Thoracic aorta (tissue), 2 donors: ENCODE data around the gene SLC1A7. TPM values are rescaled to one million over a fixed set of nuclear protein-coding genes. Genes with fewer than 3 reads are reported as not detected.

Experiments
- ATAC-seq: fragments of 150-250 bp; one replicate; pipeline ENCODE4 v1.8.0; 2017; ENCODE audit warnings: low read depth; ENCODE audit not compliant: insufficient number of reproducible peaks, low FRiP score
- DNase-seq: peaks from one replicate; pipeline ENCODE4 v3.0.0-alpha.2; 2020; ENCODE audit warnings: low spot score
- H3K27ac ChIP-seq, 2 donors: fragments of 200-600 bp; sonication (generic); 1 replicate in 1 of 2; 2 replicates in 1 of 2; pipeline ENCODE4 v1.5.1; 2016; ENCODE audit warnings: mild to moderate bottlenecking in 2 of 2, moderate library complexity in 2 of 2
- H3K27me3 ChIP-seq: fragments of 200-600 bp; sonication (generic); replicated peaks from 2 replicates; pipeline ENCODE4 v1.6.0; 2016; ENCODE audit warnings: mild to moderate bottlenecking; ENCODE audit not compliant: insufficient read depth
- H3K36me3 ChIP-seq: fragments of 200-600 bp; sonication (generic); one replicate; pipeline ENCODE4 v1.5.1; 2016
- H3K4me1 ChIP-seq, 2 donors: fragments of 200-600 bp; sonication (generic); 1 replicate in 1 of 2; 2 replicates in 1 of 2; pipeline versions ENCODE4 v1.5.1 to v1.6.0; 2016; ENCODE audit warnings: low read depth in 2 of 2, mild to moderate bottlenecking in 1 of 2; ENCODE audit not compliant: control insufficient read depth in 1 of 2
- H3K4me3 ChIP-seq: fragments of 200-600 bp; sonication (generic); 2 replicates; pipeline ENCODE4 v1.5.1; 2016; ENCODE audit warnings: mild to moderate bottlenecking
- H3K9me3 ChIP-seq: fragments of 200-600 bp; sonication (generic); 2 replicates; pipeline ENCODE4 v1.5.1; 2016
- CTCF ChIP-seq: fragments of 200-600 bp; sonication (generic); IDR thresholded peaks from one replicate; pipeline ENCODE4 v1.5.1; 2019; ENCODE audit warnings: antibody characterized with exemption
- total RNA-seq, 2 donors: library from RNA; depleted of rRNA; stranded (reverse); fragments of >200 nt; gene quantifications; one replicate each; pipeline versions ENCODE4 v1.1.0 to v1.2.3, GENCODE V29; 2016

The SLC1A7 gene
- total RNA-seq, 2 donors from 2014 or later, result 0.42 to 3.0 TPM

- no peak for TF ChIP-seq CTCF
- Histone ChIP-seq H3K9me3 (no peaks in the 10 kb centered on the region), H3K4me1 (no peaks in the 10 kb centered on the region), H3K27ac (no peak overlapping the region), H3K27me3 (no peaks in the 10 kb centered on the region), H3K4me3 (no peak overlapping the region), H3K36me3 (no peaks in the 10 kb centered on the region)
- ATAC-seq (no peak), DNase-seq (no peak)
Observed at GRCh38 chr1:53071915-53072314, 70.5 kb downstream of the SLC1A7 start.

- H3K9me3 ChIP-seq, result no peaks in the 10 kb centered on the region
- DNase-seq, result no peak
Observed at GRCh38 chr1:53071167-53071865, 71.1 kb downstream of the SLC1A7 start.

GRCh38 chr1:53070621-53071020 is 71.8 kb downstream of the SLC1A7 start:
- Histone ChIP-seq H3K36me3 (no peaks in the 10 kb centered on the region), H3K4me1 (no peaks in the 10 kb centered on the region), H3K9me3 (no peaks in the 10 kb centered on the region), H3K27ac (no peak overlapping the region), H3K27me3 (no peaks in the 10 kb centered on the region), H3K4me3 (no peak overlapping the region)
- no peak for TF ChIP-seq CTCF
- ATAC-seq (no peak), DNase-seq (no peak)

More at GRCh38 chr1:53071167-53071865, 71.1 kb downstream of the SLC1A7 start:
- no peak for ATAC-seq
- H3K27ac ChIP-seq, result no peak overlapping the region
- TF ChIP-seq CTCF, result no peak
- H3K27me3 ChIP-seq, result no peaks in the 10 kb centered on the region
- no peaks in the 10 kb centered on the region for H3K36me3 ChIP-seq
- no peak overlapping the region for H3K4me3 ChIP-seq
- H3K4me1 ChIP-seq, result no peaks in the 10 kb centered on the region

GRCh38 chr1:53069663-53070327 is 72.6 kb downstream of the SLC1A7 start:
- H3K9me3 ChIP-seq, result no peaks in the 10 kb centered on the region
- H3K4me3 ChIP-seq, result no peak overlapping the region
- DNase-seq, result no peak
- TF ChIP-seq CTCF, result no peak
- H3K4me1 ChIP-seq, result no peaks in the 10 kb centered on the region
- H3K36me3 ChIP-seq, result no peaks in the 10 kb centered on the region
- ATAC-seq, result no peak
- no peaks in the 10 kb centered on the region for H3K27me3 ChIP-seq
- no peak overlapping the region for H3K27ac ChIP-seq

GRCh38 chr1:53069265-53069662 is 73.2 kb downstream of the SLC1A7 start:
- no peaks in the 10 kb centered on the region for H3K9me3 ChIP-seq
- H3K27me3 ChIP-seq, result no peaks in the 10 kb centered on the region
- H3K4me3 ChIP-seq, result no peak overlapping the region
- H3K27ac ChIP-seq, result no peak overlapping the region
- ATAC-seq, result no peak
- no peak for TF ChIP-seq CTCF
- no peaks in the 10 kb centered on the region for H3K4me1 ChIP-seq
- no peak for DNase-seq
- no peaks in the 10 kb centered on the region for H3K36me3 ChIP-seq
